ENCODE data around the gene KRTAP5-8.

DNA sequence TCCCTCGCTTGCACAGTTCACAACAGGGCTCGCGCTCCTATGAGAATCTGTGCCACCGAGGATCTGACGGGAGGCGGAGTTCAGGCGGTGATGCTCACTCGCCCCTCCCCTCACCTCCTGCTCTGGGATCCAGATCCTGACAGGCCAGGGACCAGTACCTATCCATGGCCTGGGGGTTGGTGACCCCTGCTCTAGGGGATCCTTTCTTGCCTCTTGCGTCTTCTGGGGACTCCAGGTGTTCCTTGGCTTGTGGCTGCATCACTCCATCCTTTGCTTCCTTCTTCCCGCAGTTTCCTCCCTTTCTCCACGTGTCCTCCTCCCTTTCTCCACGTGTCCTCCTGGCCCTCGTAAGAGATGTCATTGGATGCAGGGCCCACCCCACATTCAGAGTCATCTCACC lies 41.4 kb upstream of the KRTAP5-8 start:
- TF ChIP-seq, protein P1, sequence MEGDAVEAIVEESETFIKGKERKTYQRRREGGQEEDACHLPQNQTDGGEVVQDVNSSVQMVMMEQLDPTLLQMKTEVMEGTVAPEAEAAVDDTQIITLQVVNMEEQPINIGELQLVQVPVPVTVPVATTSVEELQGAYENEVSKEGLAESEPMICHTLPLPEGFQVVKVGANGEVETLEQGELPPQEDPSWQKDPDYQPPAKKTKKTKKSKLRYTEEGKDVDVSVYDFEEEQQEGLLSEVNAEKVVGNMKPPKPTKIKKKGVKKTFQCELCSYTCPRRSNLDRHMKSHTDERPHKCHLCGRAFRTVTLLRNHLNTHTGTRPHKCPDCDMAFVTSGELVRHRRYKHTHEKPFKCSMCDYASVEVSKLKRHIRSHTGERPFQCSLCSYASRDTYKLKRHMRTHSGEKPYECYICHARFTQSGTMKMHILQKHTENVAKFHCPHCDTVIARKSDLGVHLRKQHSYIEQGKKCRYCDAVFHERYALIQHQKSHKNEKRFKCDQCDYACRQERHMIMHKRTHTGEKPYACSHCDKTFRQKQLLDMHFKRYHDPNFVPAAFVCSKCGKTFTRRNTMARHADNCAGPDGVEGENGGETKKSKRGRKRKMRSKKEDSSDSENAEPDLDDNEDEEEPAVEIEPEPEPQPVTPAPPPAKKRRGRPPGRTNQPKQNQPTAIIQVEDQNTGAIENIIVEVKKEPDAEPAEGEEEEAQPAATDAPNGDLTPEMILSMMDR (IDR thresholded peaks at IDR 0.05), result no peak
- TF ChIP-seq EZH2 (IDR thresholded peaks at IDR 0.05), result no peak
- no peak for TF ChIP-seq EZH2phosphoT487 (IDR thresholded peaks at IDR 0.05)
